SK-N-SH (cell line): ENCODE results near the gene TUBB2B. TPM values are rescaled to one million over a fixed set of nuclear protein-coding genes. Genes with fewer than 3 reads are reported as not detected.

Experiments
- CTCF ChIA-PET: fragments of 300-600, 350-600 bp; formaldehyde crosslinking; extraction: SDS; loops from one replicate; lab custom pipeline; 2021; lab: Yijun Ruan, JAX
- POLR2A ChIA-PET: fragments of 350-600 bp; sonication (Branson Sonifier 250); formaldehyde crosslinking; extraction: SDS; loops from one replicate; lab custom pipeline; 2020; ENCODE audit warnings: antibody characterized with exemption, inconsistent platforms; lab: Yijun Ruan, JAX
- DNase-seq: peaks from one replicate; pipeline ENCODE4 v3.0.0; 2012
- H2AFZ ChIP-seq: fragments of 200-600 bp; sonication (generic); 2 replicates; pipeline ENCODE4 v1.8.1; 2016; ENCODE audit warnings: antibody characterized with exemption, mild to moderate bottlenecking, low read depth
- H3F3A ChIP-seq: fragments of 200-600 bp; sonication (generic); replicated peaks from 2 replicates; pipeline ENCODE3; 2016; ENCODE audit warnings: antibody characterized with exemption, mild to moderate bottlenecking; ENCODE audit not compliant: insufficient read depth
- H3K27ac ChIP-seq, 2 experiments: fragments of 200-500 bp in 1 of 2; fragments of 200-600 bp in 1 of 2; sonication (Bioruptor generic) in 1 of 2; sonication (generic), shearing (Covaris generic) in 1 of 2; 2 replicates each; pipeline versions ENCODE4 v1.5.1 to v1.6.1; 2014 to 2016; ENCODE audit warnings: low read depth in 2 of 2, inconsistent platforms in 1 of 2, low read length in 1 of 2, mild to moderate bottlenecking in 1 of 2, mixed read lengths in 1 of 2
- H3K27me3 ChIP-seq: fragments of 200-600 bp; sonication (generic), shearing (Covaris generic); 2 replicates; pipeline ENCODE4 v1.6.1; 2016; ENCODE audit warnings: mixed run types; ENCODE audit not compliant: insufficient read depth
- H3K36me3 ChIP-seq, 2 experiments: fragments of 200-500 bp in 1 of 2; fragments of 200-600 bp in 1 of 2; sonication (Bioruptor generic) in 1 of 2; sonication (generic) in 1 of 2; replicated peaks in 1 of 2; 2 replicates each; pipeline versions ENCODE3 to v1.5.1; 2014 to 2016; ENCODE audit warnings: low read length in 1 of 2, mild to moderate bottlenecking in 1 of 2; ENCODE audit not compliant: insufficient read depth in 2 of 2, control insufficient read depth in 1 of 2
- H3K4me1 ChIP-seq, 2 experiments: fragments of 200-500 bp in 1 of 2; fragments of 200-600 bp in 1 of 2; sonication (Bioruptor generic) in 1 of 2; sonication (generic), shearing (Covaris generic) in 1 of 2; 2 replicates each; pipeline versions ENCODE4 v1.5.1 to v1.6.1; 2014 to 2016; ENCODE audit warnings: low read depth in 1 of 2, low read length in 1 of 2, mixed run types in 1 of 2; ENCODE audit not compliant: insufficient read depth in 2 of 2, control insufficient read depth in 1 of 2
- H3K4me2 ChIP-seq: fragments of 200-600 bp; sonication (generic), shearing (Covaris generic); 2 replicates; pipeline ENCODE4 v1.6.1; 2017; ENCODE audit warnings: mixed run types
- H3K4me3 ChIP-seq, 2 experiments: fragments of 200-500 bp in 1 of 2; fragments of 200-600 bp in 1 of 2; sonication (Bioruptor generic) in 1 of 2; sonication (generic), shearing (Covaris generic) in 1 of 2; 2 replicates each; pipeline versions ENCODE4 v1.5.1 to v1.8.1; 2014 to 2016; ENCODE audit warnings: low read depth in 2 of 2, inconsistent platforms in 1 of 2, low read length in 1 of 2, mild to moderate bottlenecking in 1 of 2, mixed read lengths in 1 of 2, moderate library complexity in 1 of 2
- H3K79me2 ChIP-seq: fragments of 200-600 bp; sonication (generic); 2 replicates; pipeline ENCODE4 v1.8.1; 2017; ENCODE audit warnings: mild to moderate bottlenecking; ENCODE audit not compliant: insufficient read depth
- H3K9ac ChIP-seq: fragments of 200-600 bp; sonication (generic); 2 replicates; pipeline ENCODE4 v1.6.1; 2017; ENCODE audit warnings: mixed run types
- H3K9me2 ChIP-seq: fragments of 200-600 bp; sonication (generic); 2 replicates; pipeline ENCODE4 v1.6.1; 2017; ENCODE audit warnings: mixed run types
- H3K9me3 ChIP-seq: fragments of 200-600 bp; sonication (generic); 2 replicates; pipeline ENCODE4 v1.6.1; 2017; ENCODE audit warnings: mixed run types, mild to moderate bottlenecking, moderate library complexity
- H4K20me1 ChIP-seq: fragments of 200-600 bp; sonication (generic); 2 replicates; pipeline ENCODE4 v1.6.1; 2017; ENCODE audit warnings: mild to moderate bottlenecking, mixed run types; ENCODE audit not compliant: insufficient read depth
- CTCF ChIP-seq: fragments of 200-600 bp; sonication (generic); IDR thresholded peaks from 2 replicates; pipeline ENCODE4 v1.6.1; 2017; ENCODE audit warnings: antibody characterized with exemption, mild to moderate bottlenecking, moderate library complexity
- EP300 ChIP-seq, 2 experiments: IDR thresholded peaks; 2 replicates each; pipeline versions ENCODE4 v1.4.0 to v1.6.1; 2012; ENCODE audit warnings: borderline replicate concordance in 1 of 2, low read depth in 1 of 2, low read length in 1 of 2
- FOXJ3 ChIP-seq: sonication (generic); formaldehyde crosslinking; IDR thresholded peaks from 2 replicates; pipeline ENCODE4 v1.5.1; 2020; ENCODE audit warnings: mild to moderate bottlenecking, missing genetic modification reagents
- JUND ChIP-seq: IDR thresholded peaks from 2 replicates; pipeline ENCODE4 v1.4.0; 2012
- MEF2A ChIP-seq: IDR thresholded peaks from 2 replicates; pipeline ENCODE4 v1.4.0; 2012; ENCODE audit warnings: low read depth, borderline replicate concordance
- MXI1 ChIP-seq: IDR thresholded peaks from 2 replicates; pipeline ENCODE4 v1.6.1; 2012; ENCODE audit warnings: mild to moderate bottlenecking, low read depth, low read length, improper control_type of control experiment
- RFX5 ChIP-seq: IDR thresholded peaks from 2 replicates; pipeline ENCODE4 v1.6.1; 2012; ENCODE audit warnings: mild to moderate bottlenecking, improper control_type of control experiment, low read length
- RXRA ChIP-seq: IDR thresholded peaks from 2 replicates; pipeline ENCODE4 v1.4.0; 2012; ENCODE audit warnings: low read depth, mild to moderate bottlenecking, borderline replicate concordance
- SMC3 ChIP-seq: IDR thresholded peaks from 2 replicates; pipeline ENCODE4 v1.6.1; 2012; ENCODE audit warnings: low read depth, low read length, improper control_type of control experiment
- TAF1 ChIP-seq: IDR thresholded peaks from 2 replicates; pipeline ENCODE4 v1.6.1; 2012; ENCODE audit warnings: low read depth, mild to moderate bottlenecking, low read length, moderate library complexity, borderline replicate concordance
- TCF12 ChIP-seq: IDR thresholded peaks from 2 replicates; pipeline ENCODE4 v1.4.0; 2012
- TEAD4 ChIP-seq: IDR thresholded peaks from 2 replicates; pipeline ENCODE4 v1.4.0; 2012; ENCODE audit warnings: mild to moderate bottlenecking, borderline replicate concordance; ENCODE audit not compliant: insufficient read depth
- WGBS: methylation state at CpG from one replicate; pipeline ENCODE4 v1.1.6; 2017; ENCODE audit warnings: low lambda C conversion rate; 5-methylcytosine and 5-hydroxymethylcytosine counted together
- polyA plus RNA-seq, 3 experiments: library from polyadenylated mRNA; depleted of rRNA; stranded (reverse); fragments of >200 nt; gene quantifications; 2 replicates each; pipeline ENCODE4 v1.2.3, GENCODE V29; 2012
- TF ChIP-seq, protein P1 (sequence below): IDR thresholded peaks from 2 replicates; pipeline ENCODE4; 2012
- TF ChIP-seq, protein P2 (sequence below): fragments of 150-350 bp; IDR thresholded peaks from 2 replicates; pipeline ENCODE4 v1.6.1; 2016; ENCODE audit warnings: mild to moderate bottlenecking, low read depth, low read length
- TF ChIP-seq, protein P3 (sequence below): IDR thresholded peaks from 2 replicates; pipeline ENCODE4 v1.4.0; 2012; ENCODE audit warnings: low read depth, borderline replicate concordance

The TUBB2B gene
- polyA plus RNA-seq, 1 of the 3 experiments (the other 2 are of a cell fraction): 162 TPM

- ChIA-PET POLR2A (no interaction called here), CTCF (interaction anchor here (1.3 kb wide), 1 partner anchor 456 kb away, joined by 8 read pairs; no protein-coding TSS in a partner anchor)
- WGBS: 91% methylated on average over 19 of the region's 20 CpGs
- TF ChIP-seq RXRA (no peak), TEAD4 (no peak), SMC3 (no peak), MXI1 (no peak), RFX5 (no peak), EP300 (IDR thresholded peaks at IDR 0.05; ENCODE audit: borderline replicate concordance in 1 of 2, low read depth in 1 of 2, low read length in 1 of 2) (no peak), CTCF (no peak), MEF2A (no peak), TCF12 (no peak), JUND (no peak), FOXJ3 (CRISPR knock-in tag) (no peak), TAF1 (no peak)
- TF ChIP-seq, protein P1, sequence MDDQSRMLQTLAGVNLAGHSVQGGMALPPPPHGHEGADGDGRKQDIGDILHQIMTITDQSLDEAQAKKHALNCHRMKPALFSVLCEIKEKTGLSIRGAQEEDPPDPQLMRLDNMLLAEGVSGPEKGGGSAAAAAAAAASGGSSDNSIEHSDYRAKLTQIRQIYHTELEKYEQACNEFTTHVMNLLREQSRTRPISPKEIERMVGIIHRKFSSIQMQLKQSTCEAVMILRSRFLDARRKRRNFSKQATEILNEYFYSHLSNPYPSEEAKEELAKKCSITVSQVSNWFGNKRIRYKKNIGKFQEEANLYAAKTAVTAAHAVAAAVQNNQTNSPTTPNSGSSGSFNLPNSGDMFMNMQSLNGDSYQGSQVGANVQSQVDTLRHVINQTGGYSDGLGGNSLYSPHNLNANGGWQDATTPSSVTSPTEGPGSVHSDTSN: no peak
- TF ChIP-seq, protein P2, sequence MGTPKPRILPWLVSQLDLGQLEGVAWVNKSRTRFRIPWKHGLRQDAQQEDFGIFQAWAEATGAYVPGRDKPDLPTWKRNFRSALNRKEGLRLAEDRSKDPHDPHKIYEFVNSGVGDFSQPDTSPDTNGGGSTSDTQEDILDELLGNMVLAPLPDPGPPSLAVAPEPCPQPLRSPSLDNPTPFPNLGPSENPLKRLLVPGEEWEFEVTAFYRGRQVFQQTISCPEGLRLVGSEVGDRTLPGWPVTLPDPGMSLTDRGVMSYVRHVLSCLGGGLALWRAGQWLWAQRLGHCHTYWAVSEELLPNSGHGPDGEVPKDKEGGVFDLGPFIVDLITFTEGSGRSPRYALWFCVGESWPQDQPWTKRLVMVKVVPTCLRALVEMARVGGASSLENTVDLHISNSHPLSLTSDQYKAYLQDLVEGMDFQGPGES: no peak
- TF ChIP-seq, protein P3, sequence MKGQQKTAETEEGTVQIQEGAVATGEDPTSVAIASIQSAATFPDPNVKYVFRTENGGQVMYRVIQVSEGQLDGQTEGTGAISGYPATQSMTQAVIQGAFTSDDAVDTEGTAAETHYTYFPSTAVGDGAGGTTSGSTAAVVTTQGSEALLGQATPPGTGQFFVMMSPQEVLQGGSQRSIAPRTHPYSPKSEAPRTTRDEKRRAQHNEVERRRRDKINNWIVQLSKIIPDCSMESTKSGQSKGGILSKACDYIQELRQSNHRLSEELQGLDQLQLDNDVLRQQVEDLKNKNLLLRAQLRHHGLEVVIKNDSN: no peak
- Histone ChIP-seq H3K4me2 (no peak overlapping the region), H3K4me1 (peaks cover 6 to 14% of the 10 kb centered on the region in 2 experiments; a peak in 2 of 4 replicates), H3K9me2 (no peaks in the 10 kb centered on the region), H3F3A (peaks cover 3% of the 10 kb centered on the region), H3K36me3 (peaks cover 0 to 18% of the 10 kb centered on the region in 2 experiments), H3K27me3 (no peaks in the 10 kb centered on the region), H3K4me3 (no peak overlapping the region), H2AFZ (no peak overlapping the region), H3K27ac (no peak overlapping the region), H4K20me1 (no peaks in the 10 kb centered on the region), H3K9me3 (no peaks in the 10 kb centered on the region), H3K79me2 (no peaks in the 10 kb centered on the region), H3K9ac (no peak overlapping the region)
- no peak for DNase-seq
Measured at GRCh38 chr6:3276174-3277167, 49.0 kb upstream of the TUBB2B start.
